Activated T-cell treated with anti-CD3 and anti-CD28 coated beads, Interleukin-2, amount 50 U/mL, for 1 hour (primary cell): ENCODE data around the gene USP17L22.
"Not testable (repeated sequence)": the region's sequence is repeated elsewhere in the genome, so short reads cannot be mapped to it uniquely, and the experiment has no call there.

Experiments used
- DNase-seq: peaks from one replicate; pipeline ENCODE4 v3.0.0-alpha.2; 2020

USP17L22 gene

GRCh38 chr4:9267319-9267718, at the start of gene USP17L22:
TSS of gene USP17L22 (plus strand) at chr4:9267619. CDS start at chr4:9267619, 0 bp downstream.
- DNase-seq = not testable (repeated sequence)

GRCh38 chr4:9219852-9220251, 47.6 kb upstream of the USP17L22 start, which contains the start of gene USP17L12:
TSS of gene USP17L12 (plus strand) at chr4:9220152. CDS start at chr4:9220152, 0 bp downstream.
- DNase-seq = not testable (repeated sequence)

GRCh38 chr4:9224596-9224995, 42.8 kb upstream of the USP17L22 start, which contains the start of gene USP17L13:
TSS of gene USP17L13 (plus strand) at chr4:9224896. CDS start at chr4:9224896, 0 bp downstream.
- not testable (repeated sequence) for DNase-seq

- DNase-seq = not testable (repeated sequence)
These were observed 37.2 kb upstream of the USP17L22 start for GRCh38 chr4:9230249-9230648.

GRCh38 chr4:9234085-9234484, 33.3 kb upstream of the USP17L22 start, which contains the start of gene USP17L15:
TSS of gene USP17L15 (plus strand) at chr4:9234385. CDS start at chr4:9234385, 0 bp downstream.
- not testable (repeated sequence) for DNase-seq

- not testable (repeated sequence) for DNase-seq
These were observed 29.0 kb upstream of the USP17L22 start for GRCh38 chr4:9238461-9238860.

- DNase-seq = not testable (repeated sequence)
These were observed 23.8 kb upstream of the USP17L22 start, which contains the start of gene USP17L17 for GRCh38 chr4:9243579-9243978. TSS of gene USP17L17 (plus strand) at chr4:9243879. CDS start at chr4:9243879, 0 bp downstream.

- DNase-seq = not testable (repeated sequence)
These were observed 19.3 kb upstream of the USP17L22 start, which contains the start of gene USP17L18 for GRCh38 chr4:9247953-9248680. TSS of gene USP17L18 (plus strand) at chr4:9248630. CDS start at chr4:9248630, 0 bp downstream.

GRCh38 chr4:9253078-9253477, 14.3 kb upstream of the USP17L22 start, which contains the start of gene USP17L19:
TSS of gene USP17L19 (plus strand) at chr4:9253378. CDS start at chr4:9253378, 0 bp downstream.
- DNase-seq = not testable (repeated sequence)

GRCh38 chr4:9257824-9258223, 9.6 kb upstream of the USP17L22 start, which contains the start of gene USP17L20:
TSS of gene USP17L20 (plus strand) at chr4:9258124. CDS start at chr4:9258124, 0 bp downstream.
- not testable (repeated sequence) for DNase-seq

GRCh38 chr4:9262572-9262971, 4.8 kb upstream of the USP17L22 start, which contains the start of gene USP17L21:
TSS of gene USP17L21 (plus strand) at chr4:9262872. CDS start at chr4:9262872, 0 bp downstream.
- DNase-seq = not testable (repeated sequence)

GRCh38 chr4:9271719-9272118, 4.3 kb downstream of the USP17L22 start:
- DNase-seq = peak; percentile 18
